Breast epithelium (tissue), 4 donors: ENCODE measurements around the gene IGF1. TPM values are rescaled to one million over a fixed set of nuclear protein-coding genes. Genes with fewer than 3 reads are reported as not detected.
"Not testable (repeated sequence)": the region's sequence is repeated elsewhere in the genome, so short reads cannot be mapped to it uniquely, and the experiment has no call there.

Experiments
- DNase-seq, 2 donors: peaks; one replicate each; pipeline ENCODE4 v3.0.0-alpha.2; 2019; ENCODE audit warnings: low spot score in 2 of 2
- H3K27ac ChIP-seq, 2 donors: fragments of 200-600 bp; sonication (generic) in 1 of 2; one replicate each; pipeline ENCODE4 v1.5.1; 2016 to 2019; ENCODE audit warnings: mild to moderate bottlenecking in 1 of 2
- H3K27me3 ChIP-seq, 2 donors: fragments of 200-600 bp; sonication (generic) in 1 of 2; one replicate each; pipeline versions ENCODE4 v1.5.1 to v1.6.0; 2017 to 2019; ENCODE audit warnings: control low read depth in 1 of 2, mild to moderate bottlenecking in 1 of 2
- H3K36me3 ChIP-seq: fragments of 200-600 bp; one replicate; pipeline ENCODE4 v1.5.1; 2019
- H3K4me1 ChIP-seq, 2 donors: fragments of 200-600 bp; sonication (generic); one replicate each; pipeline ENCODE4 v1.5.1; 2016 to 2019; ENCODE audit warnings: control low read depth in 1 of 2
- H3K4me3 ChIP-seq, 3 donors: fragments of 200-600 bp; sonication (generic); 1 replicate in 2 of 3; 2 replicates in 1 of 3; pipeline ENCODE4 v1.5.1; 2016 to 2019; ENCODE audit warnings: mild to moderate bottlenecking in 3 of 3, moderate library complexity in 2 of 3
- H3K9me3 ChIP-seq, 2 donors: fragments of 200-600 bp; sonication (generic) in 1 of 2; one replicate each; pipeline ENCODE4 v1.5.1; 2016 to 2019; ENCODE audit warnings: control low read depth in 1 of 2
- POLR2A ChIP-seq: fragments of 450-650 bp; IDR thresholded peaks from one replicate; pipeline ENCODE4 v1.6.1; 2016; ENCODE audit warnings: antibody characterized with exemption, mild to moderate bottlenecking, moderate library complexity
- POLR2AphosphoS5 ChIP-seq, 3 donors: sonication (generic); formaldehyde crosslinking; IDR thresholded peaks; one replicate each; pipeline ENCODE4 v1.6.1; 2017; ENCODE audit warnings: antibody characterized with exemption in 3 of 3
- intact Hi-C: fragments of 100-400 bp; cut with DNase I; formaldehyde crosslinking; loops from one replicate; pipeline ENCODE4 v1.15.1; 2023; ENCODE audit warnings: low total_unique reads
- total RNA-seq, 3 donors: library from RNA; depleted of rRNA; stranded (reverse); fragments of >200 nt; gene quantifications; one replicate each; pipeline ENCODE4 v1.1.0, GENCODE V29; 2016
- TF ChIP-seq, protein P1 (sequence below), 3 donors: fragments of 450-650 bp; IDR thresholded peaks; one replicate each; pipeline ENCODE4 v1.5.1; 2016 to 2017; ENCODE audit warnings: antibody characterized with exemption in 3 of 3, mild to moderate bottlenecking in 3 of 3, moderate library complexity in 3 of 3

IGF1 gene
- total RNA-seq, 3 donors from 2014 or later, result 56.6 to 108 (median 101) TPM

GRCh38 chr12:102452605-102453004 lies 27.8 kb downstream of the IGF1 start:
- Histone ChIP-seq H3K9me3 (no peaks in the 10 kb centered on the region), H3K4me3 (no peak overlapping the region), H3K36me3 (no peaks in the 10 kb centered on the region), H3K4me1 (no peaks in the 10 kb centered on the region), H3K27ac (no peak overlapping the region), H3K27me3 (no peaks in the 10 kb centered on the region)
- no peak for DNase-seq
- intact Hi-C loops, result no loop called here
- TF ChIP-seq POLR2AphosphoS5 (IDR thresholded peaks at IDR 0.05), result no peak
- TF ChIP-seq, protein P1, sequence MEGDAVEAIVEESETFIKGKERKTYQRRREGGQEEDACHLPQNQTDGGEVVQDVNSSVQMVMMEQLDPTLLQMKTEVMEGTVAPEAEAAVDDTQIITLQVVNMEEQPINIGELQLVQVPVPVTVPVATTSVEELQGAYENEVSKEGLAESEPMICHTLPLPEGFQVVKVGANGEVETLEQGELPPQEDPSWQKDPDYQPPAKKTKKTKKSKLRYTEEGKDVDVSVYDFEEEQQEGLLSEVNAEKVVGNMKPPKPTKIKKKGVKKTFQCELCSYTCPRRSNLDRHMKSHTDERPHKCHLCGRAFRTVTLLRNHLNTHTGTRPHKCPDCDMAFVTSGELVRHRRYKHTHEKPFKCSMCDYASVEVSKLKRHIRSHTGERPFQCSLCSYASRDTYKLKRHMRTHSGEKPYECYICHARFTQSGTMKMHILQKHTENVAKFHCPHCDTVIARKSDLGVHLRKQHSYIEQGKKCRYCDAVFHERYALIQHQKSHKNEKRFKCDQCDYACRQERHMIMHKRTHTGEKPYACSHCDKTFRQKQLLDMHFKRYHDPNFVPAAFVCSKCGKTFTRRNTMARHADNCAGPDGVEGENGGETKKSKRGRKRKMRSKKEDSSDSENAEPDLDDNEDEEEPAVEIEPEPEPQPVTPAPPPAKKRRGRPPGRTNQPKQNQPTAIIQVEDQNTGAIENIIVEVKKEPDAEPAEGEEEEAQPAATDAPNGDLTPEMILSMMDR (IDR thresholded peaks at IDR 0.05), result no peak
- no peak for TF ChIP-seq POLR2A

DNA sequence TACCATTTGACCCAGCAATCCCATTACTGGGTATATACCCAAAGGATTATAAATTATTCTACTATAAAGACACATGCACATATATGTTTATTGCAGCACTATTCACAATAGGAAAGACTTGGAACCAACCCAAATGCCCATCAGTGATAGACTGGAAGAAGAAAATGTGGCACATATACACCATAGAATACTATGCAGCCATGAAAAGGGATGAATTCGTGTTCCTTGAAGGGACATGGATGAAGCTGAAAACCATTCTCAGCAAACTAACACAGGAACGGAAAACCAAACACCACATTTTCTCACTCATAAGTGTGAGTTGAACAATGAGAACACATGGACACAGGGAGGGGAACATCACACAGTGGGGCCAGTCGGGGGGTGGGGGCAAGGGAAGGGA lies 31.3 kb downstream of the IGF1 start:
- H3K27ac ChIP-seq, H3K4me3 ChIP-seq, H3K27me3 ChIP-seq, H3K9me3 ChIP-seq, H3K4me1 ChIP-seq, DNase-seq, intact Hi-C loops, H3K36me3 ChIP-seq: not testable (repeated sequence)

DNA sequence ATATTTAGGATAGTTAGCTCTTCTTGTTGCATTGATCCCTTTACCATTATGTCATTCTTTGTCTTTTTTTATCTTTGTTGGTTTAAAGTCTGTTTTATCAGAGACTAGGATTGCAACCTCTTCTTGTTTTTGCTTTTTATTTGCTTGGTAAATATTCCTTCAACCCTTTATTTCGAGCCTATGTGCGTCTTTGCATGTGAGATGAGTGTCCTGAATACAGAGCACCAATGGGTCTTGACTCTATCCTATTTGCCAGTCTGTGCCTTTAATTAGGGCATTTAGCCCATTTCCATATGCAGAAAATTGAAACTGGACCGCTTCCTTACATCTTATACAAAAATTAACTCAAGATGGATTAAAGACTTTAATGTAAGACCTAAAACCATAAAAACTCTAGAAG lies 32.9 kb downstream of the IGF1 start:
- intact Hi-C loops, result not testable (repeated sequence)

GRCh38 chr12:102444707-102445106 lies 35.7 kb downstream of the IGF1 start:
- Histone ChIP-seq H3K27me3 (no peaks in the 10 kb centered on the region), H3K27ac (no peak overlapping the region), H3K4me1 (no peaks in the 10 kb centered on the region), H3K4me3 (no peak overlapping the region), H3K36me3 (no peaks in the 10 kb centered on the region), H3K9me3 (no peaks in the 10 kb centered on the region)
- TF ChIP-seq POLR2AphosphoS5 (IDR thresholded peaks at IDR 0.05) (no peak), POLR2A (no peak)
- TF ChIP-seq, protein P1 (IDR thresholded peaks at IDR 0.05), result no peak
- DNase-seq, result no peak
- intact Hi-C loops, result no loop called here

More for the DNA sequence above, 32.9 kb downstream of the IGF1 start:
- H3K4me1 ChIP-seq, H3K36me3 ChIP-seq, DNase-seq, H3K27me3 ChIP-seq, H3K4me3 ChIP-seq, H3K9me3 ChIP-seq, H3K27ac ChIP-seq: not testable (repeated sequence)

- H3K27me3 ChIP-seq, result no peaks in the 10 kb centered on the region
- H3K9me3 ChIP-seq, result no peaks in the 10 kb centered on the region
- no peak for DNase-seq
- TF ChIP-seq POLR2AphosphoS5 (IDR thresholded peaks at IDR 0.05), result no peak
- TF ChIP-seq, protein P1 (IDR thresholded peaks at IDR 0.05), result no peak
- TF ChIP-seq POLR2A, result no peak
- intact Hi-C loops, result no loop called here
- H3K36me3 ChIP-seq, result no peaks in the 10 kb centered on the region
- no peak overlapping the region for H3K27ac ChIP-seq
- peaks cover 0 to 1% of the 10 kb centered on the region in 2 donors for H3K4me1 ChIP-seq
- no peak overlapping the region for H3K4me3 ChIP-seq
These were observed 36.3 kb downstream of the IGF1 start for GRCh38 chr12:102444093-102444492.

DNA sequence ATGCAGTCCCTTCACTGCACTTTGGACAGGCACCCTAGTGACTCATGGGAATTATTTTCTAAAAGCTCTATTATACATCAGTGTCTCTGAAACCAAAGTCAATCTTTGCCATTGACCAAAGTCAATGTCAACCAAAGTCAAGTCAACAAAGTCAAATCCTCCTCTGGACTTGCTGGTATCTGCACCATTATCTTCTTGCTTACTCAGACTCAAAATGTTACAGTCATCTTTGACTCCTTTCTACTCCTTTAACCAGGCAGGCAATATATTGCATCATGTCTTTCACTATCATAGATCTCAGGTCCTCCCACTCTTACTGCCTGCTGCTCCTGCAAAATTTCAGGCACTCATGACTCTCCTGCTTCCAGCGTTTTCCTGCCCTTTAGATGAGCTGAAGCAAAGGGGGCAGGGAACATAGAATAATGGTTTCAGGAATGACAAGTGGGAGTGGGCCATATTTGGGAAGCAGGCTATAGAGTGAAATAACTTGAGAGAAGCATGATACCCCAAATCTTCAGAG lies 39.2 kb downstream of the IGF1 start:
- no peak for TF ChIP-seq POLR2A
- H3K27ac ChIP-seq, result no peak overlapping the region
- H3K4me1 ChIP-seq, result peaks cover 3 to 4% of the 10 kb centered on the region in 2 donors
- no peaks in the 10 kb centered on the region for H3K9me3 ChIP-seq
- no peak overlapping the region for H3K4me3 ChIP-seq
- intact Hi-C loops, result no loop called here
- no peaks in the 10 kb centered on the region for H3K36me3 ChIP-seq
- no peak for DNase-seq
- H3K27me3 ChIP-seq, result no peaks in the 10 kb centered on the region
